Mononuclear cell (primary cell): ENCODE measurements around the gene CYP2J2. TPM values are rescaled to one million over a fixed set of nuclear protein-coding genes. Genes with fewer than 3 reads are reported as not detected.
"Not testable (repeated sequence)": the region's sequence is repeated elsewhere in the genome, so short reads cannot be mapped to it uniquely, and the experiment has no call there.

Experiments
- H3K27me3 ChIP-seq: 2 replicates; pipeline ENCODE4 v1.6.0; 2011; ENCODE audit warnings: low read length, control low read depth; ENCODE audit not compliant: insufficient read depth
- H3K4me1 ChIP-seq: 2 replicates; pipeline ENCODE4 v1.5.1; 2011; ENCODE audit warnings: mild to moderate bottlenecking, low read length, control low read depth; ENCODE audit not compliant: insufficient read depth
- H3K4me3 ChIP-seq: 2 replicates; pipeline ENCODE4 v1.5.1; 2011; ENCODE audit warnings: mild to moderate bottlenecking, low read length, moderate library complexity
- H3K9me3 ChIP-seq: 2 replicates; pipeline ENCODE4 v1.5.1; 2011; ENCODE audit warnings: low read depth, mild to moderate bottlenecking, control low read depth, low read length
- total RNA-seq: library from RNA; depleted of rRNA; stranded (reverse); fragments of >200 nt; gene quantifications from one replicate; pipeline ENCODE4 v1.2.3, GENCODE V29; 2012

Gene CYP2J2
- total RNA-seq, 1 donor = 0.10 TPM

DNA sequence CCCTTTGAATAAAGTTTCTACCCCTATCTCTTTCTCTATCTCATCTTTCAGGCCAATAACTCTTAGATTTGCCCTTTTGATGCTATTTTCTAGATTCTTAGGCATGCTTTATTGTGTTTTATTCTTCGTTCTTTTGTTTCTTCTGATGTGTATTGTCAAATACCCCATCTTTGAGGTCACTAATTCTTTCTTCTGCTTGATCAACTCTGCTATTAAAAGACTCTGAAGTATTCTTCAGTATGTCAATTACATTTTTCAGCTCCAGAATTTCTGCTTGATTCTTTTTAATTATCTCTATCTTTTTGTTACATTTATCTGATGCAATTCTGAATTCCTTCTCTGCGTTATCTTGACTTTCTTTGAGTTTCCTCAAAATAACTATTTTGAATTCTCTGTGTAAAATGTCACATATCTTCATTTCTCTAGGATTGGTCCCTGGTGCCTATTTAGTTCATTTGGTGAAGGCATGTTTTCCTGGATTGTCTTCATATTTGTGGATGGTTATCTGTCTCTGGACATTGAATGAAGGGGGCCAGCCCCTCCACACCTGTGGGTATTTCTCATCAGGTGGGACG is 11.2 kb upstream of the CYP2J2 start:
- H3K9me3 ChIP-seq = no peaks in the 10 kb centered on the region
- H3K27me3 ChIP-seq = peaks cover 3% of the 10 kb centered on the region
- no peaks in the 10 kb centered on the region for H3K4me1 ChIP-seq
- no peak overlapping the region for H3K4me3 ChIP-seq

DNA sequence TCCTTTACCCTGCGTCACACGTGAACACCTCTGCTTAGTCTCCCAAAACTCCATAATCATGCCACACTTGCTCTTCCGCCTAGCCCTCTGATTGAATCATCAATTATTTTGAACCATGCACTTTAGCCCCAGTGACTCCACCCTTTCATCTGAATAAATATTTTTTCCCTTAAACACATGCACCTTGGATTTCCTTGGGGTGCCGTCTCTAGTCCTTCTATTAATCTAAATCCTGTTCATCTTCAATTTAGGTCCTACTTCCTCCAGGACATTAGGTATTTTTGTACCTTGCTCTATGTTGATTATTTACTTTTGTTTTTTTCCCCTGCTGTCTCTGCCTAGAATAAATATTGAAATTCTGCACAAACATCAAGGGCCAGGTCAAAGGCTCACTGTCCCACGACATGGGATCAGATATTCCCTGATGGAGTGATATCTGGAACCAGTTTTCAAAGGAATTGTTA is 9.8 kb upstream of the CYP2J2 start:
- Histone ChIP-seq H3K4me3 (no peak overlapping the region), H3K27me3 (peaks cover 4% of the 10 kb centered on the region), H3K9me3 (no peaks in the 10 kb centered on the region), H3K4me1 (no peaks in the 10 kb centered on the region)

DNA sequence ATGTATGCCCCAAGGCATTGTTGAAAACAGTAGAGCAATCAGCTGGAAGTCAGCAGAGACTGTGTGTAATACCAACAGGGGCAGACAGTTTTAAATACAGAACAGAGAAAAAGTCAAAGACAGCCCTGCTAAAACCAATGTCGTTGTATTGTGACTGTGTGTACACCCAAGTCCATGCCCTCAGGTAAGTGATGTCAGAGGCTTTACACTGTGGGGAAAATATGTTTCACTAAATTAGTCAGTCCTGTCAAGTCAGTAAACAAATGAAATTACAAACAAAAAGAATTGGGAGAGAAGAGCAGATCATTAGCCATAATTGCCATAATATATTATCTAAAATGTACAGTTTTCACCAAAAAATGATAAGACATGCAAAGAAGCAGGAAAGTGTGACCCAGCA is 2.4 kb upstream of the CYP2J2 start:
- H3K4me3 ChIP-seq = no peak overlapping the region
- peaks cover 28% of the 10 kb centered on the region for H3K27me3 ChIP-seq
- H3K9me3 ChIP-seq = peaks cover 10% of the 10 kb centered on the region
- H3K4me1 ChIP-seq = peaks cover 3% of the 10 kb centered on the region

DNA sequence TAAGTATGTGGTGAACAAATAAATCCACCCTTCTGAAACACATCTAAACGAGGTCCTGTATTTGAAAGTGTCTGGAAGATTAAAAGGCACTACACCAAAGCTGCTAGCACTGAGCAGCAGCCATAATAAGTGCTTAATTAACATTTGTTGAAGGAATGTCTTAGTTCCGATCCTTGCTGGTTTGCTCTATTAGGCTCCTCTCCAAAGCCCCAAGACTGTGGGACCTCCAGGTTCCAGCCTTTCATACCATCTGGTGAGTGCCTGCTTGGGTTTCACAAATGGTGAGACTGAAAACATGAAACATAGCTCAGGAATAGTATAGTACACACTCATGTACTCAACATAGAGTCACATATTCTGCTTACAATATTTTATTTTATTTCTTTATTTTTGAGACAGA is 640 bp upstream of the CYP2J2 start:
- peaks cover 13% of the 10 kb centered on the region for H3K9me3 ChIP-seq
- peaks cover 28% of the 10 kb centered on the region for H3K27me3 ChIP-seq
- H3K4me1 ChIP-seq = peaks cover 3% of the 10 kb centered on the region
- no peak overlapping the region for H3K4me3 ChIP-seq

DNA sequence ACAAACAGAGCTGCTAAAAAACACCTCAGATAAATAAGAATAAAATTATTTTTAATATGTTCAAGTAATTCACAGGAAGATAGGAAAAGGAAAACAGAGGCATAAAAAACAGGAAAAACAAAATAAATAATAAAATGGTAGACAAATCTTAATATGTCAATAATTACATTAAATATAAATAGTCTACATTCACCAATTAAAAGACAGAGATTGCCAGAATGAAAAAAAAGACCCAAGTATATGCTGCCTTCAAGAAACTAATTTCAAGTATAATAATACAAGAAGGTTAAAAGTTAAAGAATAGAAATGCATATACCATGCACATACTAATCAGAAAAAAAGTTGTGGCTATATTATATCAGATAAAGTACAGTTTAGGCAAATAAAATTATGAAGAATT is 1.9 kb downstream of the CYP2J2 start:
- H3K4me3 ChIP-seq = no peak overlapping the region
- peaks cover 13% of the 10 kb centered on the region for H3K9me3 ChIP-seq
- peaks cover 24% of the 10 kb centered on the region for H3K27me3 ChIP-seq
- peaks cover 3% of the 10 kb centered on the region for H3K4me1 ChIP-seq

DNA sequence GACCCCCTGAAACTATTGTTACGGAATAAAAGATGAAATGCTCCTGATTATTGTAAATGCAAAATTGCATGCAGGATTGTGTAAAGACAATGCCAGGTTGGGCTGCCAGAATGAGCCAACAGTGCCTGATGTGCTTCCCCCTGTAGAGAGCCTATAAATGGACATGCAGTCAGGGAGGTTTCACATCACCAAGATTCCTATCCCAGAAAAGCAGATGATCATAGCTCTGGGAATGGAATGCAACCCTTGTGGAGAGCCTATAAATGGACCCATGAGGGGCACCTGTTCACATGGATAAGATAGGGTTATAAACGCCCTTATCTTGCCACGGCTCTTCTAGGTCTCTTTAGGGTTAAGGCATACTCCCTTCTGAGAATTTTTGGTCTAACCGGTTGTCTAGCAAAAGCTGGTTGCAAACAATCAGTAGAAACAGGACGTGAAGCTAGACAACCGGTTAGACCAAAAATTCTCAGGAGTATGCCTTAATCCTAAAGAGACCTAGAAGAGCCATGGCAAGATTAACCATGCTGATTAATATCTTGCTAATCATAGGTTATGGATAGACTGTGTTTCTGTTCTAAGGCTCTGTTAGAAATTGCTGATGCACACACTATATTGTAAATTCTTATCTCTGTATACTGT is 5.2 kb downstream of the CYP2J2 start:
- not testable (repeated sequence) for H3K27me3 ChIP-seq, H3K4me1 ChIP-seq, H3K4me3 ChIP-seq
- H3K9me3 ChIP-seq = peaks cover 13% of the 10 kb centered on the region

DNA sequence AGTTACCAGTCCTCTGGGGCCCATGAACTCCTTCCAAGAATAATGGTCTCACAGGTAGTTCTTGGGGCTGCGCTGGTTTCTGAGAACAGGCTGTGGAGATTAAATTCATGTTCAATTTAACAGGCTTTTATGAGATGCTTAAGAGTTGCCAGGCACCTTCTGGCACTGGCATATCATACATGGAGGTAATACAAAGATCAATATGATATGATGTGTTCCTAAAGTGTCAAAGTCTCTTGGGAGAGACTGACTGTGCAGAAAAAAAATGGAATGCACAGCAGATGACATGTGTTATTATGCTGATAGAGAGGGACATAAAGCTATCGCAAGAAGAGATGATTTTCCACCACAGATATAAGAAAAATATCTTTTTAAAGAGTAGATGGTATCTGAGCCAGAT is 6.8 kb downstream of the CYP2J2 start:
- Histone ChIP-seq H3K4me3 (no peak overlapping the region), H3K4me1 (no peaks in the 10 kb centered on the region)

DNA sequence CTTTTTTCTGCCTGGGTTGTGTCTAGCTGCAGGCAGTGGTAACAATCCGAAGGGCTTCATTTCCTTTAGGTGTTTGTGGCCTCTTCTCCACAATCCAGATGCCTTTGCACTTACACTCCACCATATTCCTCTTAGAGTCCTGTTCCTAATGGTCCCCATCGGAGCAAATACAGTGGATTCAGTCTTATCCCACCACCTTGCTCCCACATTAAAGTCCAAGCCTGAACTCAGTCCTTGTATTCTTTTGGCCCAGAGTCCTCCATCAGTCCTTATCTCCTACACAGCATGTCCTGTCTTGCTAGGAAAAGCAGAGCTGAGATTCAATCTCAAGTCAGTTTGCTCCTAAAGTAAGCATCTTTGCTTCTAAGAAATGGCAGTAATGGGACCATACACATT is 8.8 kb downstream of the CYP2J2 start:
- Histone ChIP-seq H3K9me3 (no peaks in the 10 kb centered on the region), H3K4me3 (no peak overlapping the region), H3K4me1 (no peaks in the 10 kb centered on the region), H3K27me3 (no peaks in the 10 kb centered on the region)

More for the DNA sequence above, 6.8 kb downstream of the CYP2J2 start:
- Histone ChIP-seq H3K9me3 (peaks cover 10% of the 10 kb centered on the region), H3K27me3 (no peaks in the 10 kb centered on the region)

DNA sequence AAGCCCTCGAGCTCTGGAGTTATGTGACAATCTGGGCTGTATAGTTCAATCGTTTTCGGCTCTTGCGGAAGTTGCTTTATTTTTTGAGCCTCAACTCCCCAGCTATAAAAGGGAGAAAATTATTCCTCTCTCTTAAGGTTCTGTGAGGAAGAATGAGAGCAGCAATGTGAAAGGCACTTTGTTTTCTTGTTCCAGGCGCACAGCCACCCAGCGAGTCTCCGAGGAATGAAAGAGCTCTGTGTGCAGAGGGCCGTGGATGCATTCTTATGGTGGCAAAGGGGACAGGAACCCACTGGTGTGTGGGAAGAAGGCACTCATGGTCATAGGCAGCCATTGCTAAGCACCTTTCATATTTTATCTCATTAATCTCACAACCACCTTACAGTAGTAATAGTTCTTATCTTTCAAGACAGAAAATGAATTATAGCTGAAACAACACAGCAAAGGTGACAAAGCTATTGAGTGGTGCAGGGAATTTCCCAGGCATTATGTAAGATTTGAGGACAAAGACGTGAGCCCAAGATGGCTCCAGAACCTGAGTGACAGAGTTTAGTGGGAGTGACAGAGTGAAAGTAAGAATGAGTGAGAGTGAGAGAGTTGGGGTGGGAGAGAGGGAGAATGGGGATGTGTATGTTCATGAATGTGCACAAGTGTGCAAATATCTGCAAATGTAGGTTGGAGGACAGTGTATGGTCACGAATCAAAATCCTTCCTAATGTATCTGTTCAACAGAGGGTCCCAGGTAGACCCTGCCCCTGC is 9.4 kb downstream of the CYP2J2 start:
- Histone ChIP-seq H3K27me3 (no peaks in the 10 kb centered on the region), H3K9me3 (no peaks in the 10 kb centered on the region), H3K4me1 (no peaks in the 10 kb centered on the region), H3K4me3 (no peak overlapping the region)

DNA sequence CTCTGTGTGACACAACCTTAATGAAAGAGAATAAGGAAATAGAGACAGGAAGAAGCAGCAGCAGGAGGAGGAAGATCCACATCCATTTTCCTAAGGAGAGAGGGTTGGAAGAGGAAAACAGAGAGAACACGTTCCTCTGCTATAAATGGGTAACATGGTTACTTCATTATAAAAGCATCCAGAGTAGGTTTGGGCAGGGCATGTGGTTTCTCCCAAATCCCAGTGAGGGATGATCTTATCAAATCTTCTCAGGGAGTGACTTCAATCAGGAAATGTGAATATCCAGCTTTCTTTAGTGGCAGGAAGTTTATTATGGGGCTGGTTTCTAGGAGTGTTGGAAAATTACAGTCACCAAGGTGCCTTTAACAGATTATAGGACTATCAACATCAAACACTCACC is 11.1 kb downstream of the CYP2J2 start:
- Histone ChIP-seq H3K4me3 (no peak overlapping the region), H3K4me1 (no peaks in the 10 kb centered on the region), H3K27me3 (no peaks in the 10 kb centered on the region), H3K9me3 (no peaks in the 10 kb centered on the region)

DNA sequence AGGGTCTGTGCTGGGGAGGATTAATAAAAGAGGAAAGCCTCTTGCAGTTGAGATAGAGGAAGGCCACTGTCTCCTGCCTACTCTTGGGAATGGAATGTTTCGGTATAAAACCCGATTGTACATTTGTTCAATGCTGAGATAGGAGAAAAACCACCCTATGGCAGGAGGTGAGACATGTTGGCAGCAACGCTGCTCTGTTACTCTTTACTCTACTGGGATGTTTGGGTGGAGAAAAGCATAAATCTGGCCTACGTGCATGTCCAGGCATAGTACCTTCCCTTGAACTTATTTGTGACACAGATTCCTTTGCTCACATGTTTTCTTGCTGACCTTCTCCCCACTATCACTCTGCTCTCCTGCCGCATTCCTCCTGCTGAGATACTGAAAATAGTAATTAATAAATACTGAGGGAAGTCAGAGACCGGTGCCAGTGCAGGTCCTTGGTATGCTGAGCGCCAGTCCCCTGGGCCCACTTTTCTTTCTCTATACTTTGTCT is 11.7 kb downstream of the CYP2J2 start:
- H3K9me3 ChIP-seq, H3K4me1 ChIP-seq, H3K4me3 ChIP-seq: not testable (repeated sequence)

DNA sequence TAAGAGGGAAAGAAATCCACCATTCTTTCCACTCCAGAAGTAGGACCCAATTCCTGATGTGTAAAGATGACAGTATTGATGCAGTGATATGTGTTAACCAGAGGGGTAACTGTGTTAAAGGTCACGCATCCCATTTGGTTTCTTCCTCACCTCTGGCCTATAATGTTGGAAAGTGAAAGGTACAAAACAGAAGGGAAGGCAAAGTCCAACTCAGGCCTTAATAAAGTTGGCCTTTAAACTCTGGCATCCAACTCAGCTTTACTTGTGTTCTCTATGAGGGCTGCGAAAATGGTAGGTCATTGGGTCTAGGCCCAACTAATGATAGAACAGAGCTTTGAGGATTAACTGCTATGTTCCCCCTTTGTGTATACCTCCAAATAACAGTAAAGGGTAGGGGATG is 17.9 kb downstream of the CYP2J2 start:
- no peaks in the 10 kb centered on the region for H3K9me3 ChIP-seq
- no peak overlapping the region for H3K4me3 ChIP-seq
- H3K4me1 ChIP-seq = no peaks in the 10 kb centered on the region
- no peaks in the 10 kb centered on the region for H3K27me3 ChIP-seq

More for the DNA sequence above, 11.7 kb downstream of the CYP2J2 start:
- H3K27me3 ChIP-seq = not testable (repeated sequence)

DNA sequence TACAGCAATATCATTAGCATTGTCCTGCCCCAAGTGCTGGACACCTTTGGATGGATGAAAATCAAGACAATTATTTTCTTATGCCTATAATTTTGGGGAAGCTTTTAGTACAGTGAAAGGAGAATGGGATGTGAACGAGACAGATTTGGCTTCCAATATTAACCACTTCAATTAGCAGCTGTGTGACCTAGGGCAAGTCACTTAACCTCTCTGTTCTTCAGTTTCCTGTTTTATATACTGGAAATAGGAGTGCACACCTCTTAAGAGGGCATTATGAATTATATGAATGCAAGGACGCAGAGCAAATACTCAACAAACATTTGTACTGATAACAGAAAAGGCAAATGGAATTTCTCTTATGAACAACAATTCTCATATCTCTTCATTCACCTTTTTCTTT is 18.5 kb downstream of the CYP2J2 start:
- Histone ChIP-seq H3K27me3 (no peaks in the 10 kb centered on the region), H3K9me3 (no peaks in the 10 kb centered on the region), H3K4me3 (no peak overlapping the region), H3K4me1 (no peaks in the 10 kb centered on the region)

DNA sequence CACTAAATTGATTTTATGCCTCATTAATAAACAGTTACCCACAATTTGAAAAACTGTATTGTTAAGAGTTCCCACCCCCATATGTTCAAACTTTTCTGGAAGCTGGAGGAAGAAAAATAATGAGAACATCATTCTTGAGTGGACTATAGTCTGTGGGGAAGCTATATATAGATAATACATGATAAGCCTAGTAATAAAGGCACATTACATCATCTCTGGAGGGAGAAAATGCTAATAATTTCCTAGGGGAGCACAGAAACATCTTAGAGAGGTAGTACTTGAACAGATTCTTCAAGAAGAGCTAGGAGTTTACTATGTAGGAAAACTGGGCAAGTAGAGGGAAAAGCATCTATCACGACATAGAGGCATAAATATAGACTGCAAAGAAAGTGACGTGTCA is 19.6 kb downstream of the CYP2J2 start:
- no peaks in the 10 kb centered on the region for H3K9me3 ChIP-seq
- no peaks in the 10 kb centered on the region for H3K4me1 ChIP-seq
- H3K4me3 ChIP-seq = no peak overlapping the region
- H3K27me3 ChIP-seq = no peaks in the 10 kb centered on the region

DNA sequence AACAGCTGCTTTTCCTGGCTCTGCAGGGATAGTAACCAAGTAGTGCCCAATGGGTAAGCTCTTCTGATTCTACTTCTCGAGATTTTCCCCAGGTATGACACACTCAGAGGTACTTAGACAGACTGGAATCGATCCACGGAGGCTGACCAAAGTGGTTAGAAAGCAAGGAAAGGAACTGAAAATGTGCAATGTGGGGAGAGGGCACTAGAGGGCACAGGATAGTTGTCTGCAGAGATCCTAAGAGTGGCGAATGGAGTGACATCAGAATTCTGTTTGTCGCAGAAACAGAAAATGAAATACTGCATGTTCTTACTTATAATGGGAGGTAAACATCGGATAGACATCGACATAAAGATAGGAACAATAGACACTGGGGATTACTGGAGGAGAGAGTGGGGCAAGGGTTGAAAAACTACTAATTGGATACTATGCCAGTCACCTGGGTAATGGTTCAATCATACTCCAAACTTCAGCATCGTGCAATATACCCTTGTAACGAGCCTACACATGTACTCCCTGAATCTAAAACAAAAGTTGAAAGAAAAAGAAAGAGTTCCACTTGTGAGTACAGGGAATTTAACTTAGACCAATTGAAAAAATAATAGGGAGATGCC is 23.3 kb downstream of the CYP2J2 start:
- Histone ChIP-seq H3K4me3 (no peak overlapping the region), H3K4me1 (no peaks in the 10 kb centered on the region), H3K9me3 (no peaks in the 10 kb centered on the region), H3K27me3 (no peaks in the 10 kb centered on the region)
